Thymus (tissue), 14 donors: ENCODE measurements around the gene SCAMP1. TPM values are rescaled to one million over a fixed set of nuclear protein-coding genes. Genes with fewer than 3 reads are reported as not detected.

ENCODE experiments used
- DNase-seq, 9 donors: peaks; one replicate each; pipeline ENCODE4 v3.0.0-alpha.2; 2013; ENCODE audit warnings: low spot score in 9 of 9, low read depth in 6 of 9, missing footprints in 1 of 9
- H3K27ac ChIP-seq, 2 donors: one replicate each; pipeline ENCODE4 v1.5.1; 2013; ENCODE audit warnings: control low read depth in 1 of 2, low read depth in 1 of 2, low read length in 1 of 2, mild to moderate bottlenecking in 1 of 2, moderate library complexity in 1 of 2
- H3K27me3 ChIP-seq, 2 donors: one replicate each; pipeline ENCODE4 v1.5.1; 2013; ENCODE audit warnings: low read length in 1 of 2; ENCODE audit not compliant: control insufficient read depth in 2 of 2, insufficient read depth in 1 of 2
- H3K36me3 ChIP-seq, 2 donors: one replicate each; pipeline ENCODE4 v1.5.1; 2013; ENCODE audit warnings: low read length in 1 of 2, mild to moderate bottlenecking in 1 of 2, moderate library complexity in 1 of 2; ENCODE audit not compliant: control insufficient read depth in 2 of 2, insufficient read depth in 2 of 2
- H3K4me1 ChIP-seq, 2 donors: one replicate each; pipeline ENCODE4 v1.5.1; 2013; ENCODE audit warnings: low read length in 2 of 2; ENCODE audit not compliant: control insufficient read depth in 2 of 2, insufficient read depth in 2 of 2
- H3K4me3 ChIP-seq, 2 donors: one replicate each; pipeline ENCODE4 v1.5.1; 2013; ENCODE audit warnings: low read length in 2 of 2, control low read depth in 1 of 2, mild to moderate bottlenecking in 1 of 2
- H3K9me3 ChIP-seq, 2 donors: one replicate each; pipeline ENCODE4 v1.5.1; 2013; ENCODE audit warnings: low read length in 1 of 2, mild to moderate bottlenecking in 1 of 2; ENCODE audit not compliant: control insufficient read depth in 2 of 2, insufficient read depth in 1 of 2
- WGBS: extraction: QIAGEN DNeasy Blood & Tissue Kit; methylation state at CpG from one replicate; pipeline ENCODE4 v1.1.7; 2013; 5-methylcytosine and 5-hydroxymethylcytosine counted together
- long read RNA-seq, 10 donors: transcript quantifications; one replicate each; lab custom pipeline, GENCODE V29; 2026
- polyA plus RNA-seq: library from polyadenylated mRNA; stranded (reverse); fragments of 200-250 nt; gene quantifications from one replicate; pipeline ENCODE4 v1.2.3, GENCODE V29; 2013
- total RNA-seq: library from RNA; stranded (reverse); fragments of 120-200 nt; gene quantifications from one replicate; pipeline ENCODE4 v1.2.4, GENCODE V29; 2013
- donor health status: healthy.

Gene SCAMP1
- total RNA-seq (26.6 TPM), polyA plus RNA-seq (15.1 TPM)
- long read RNA-seq, donor 1, full-length matches to known transcripts: 1 of 1 reads
- long read RNA-seq, donor 1, partial matches to known transcripts: 0 of 1 reads
- long read RNA-seq, donor 1, other reads (novel, unspliced or antisense): 0 of 1 reads
- long read RNA-seq, donor 2: 0 reads
- long read RNA-seq, donor 3, full-length matches to known transcripts: 9 of 9 reads
- long read RNA-seq, donor 3, partial matches to known transcripts: 0 of 9 reads
- long read RNA-seq, donor 3, other reads (novel, unspliced or antisense): 0 of 9 reads
- long read RNA-seq, donor 4, full-length matches to known transcripts: 5 of 14 reads
- long read RNA-seq, donor 4, partial matches to known transcripts: 9 of 14 reads
- long read RNA-seq, donor 4, other reads (novel, unspliced or antisense): 0 of 14 reads
- long read RNA-seq, donor 5, full-length matches to known transcripts: 6 of 6 reads
- long read RNA-seq, donor 5, partial matches to known transcripts: 0 of 6 reads
- long read RNA-seq, donor 5, other reads (novel, unspliced or antisense): 0 of 6 reads
- long read RNA-seq, donor 6, full-length matches to known transcripts: 4 of 4 reads
- long read RNA-seq, donor 6, partial matches to known transcripts: 0 of 4 reads
- long read RNA-seq, donor 6, other reads (novel, unspliced or antisense): 0 of 4 reads
- long read RNA-seq, donor 7, full-length matches to known transcripts: 7 of 7 reads
- long read RNA-seq, donor 7, partial matches to known transcripts: 0 of 7 reads
- long read RNA-seq, donor 7, other reads (novel, unspliced or antisense): 0 of 7 reads
- long read RNA-seq, donor 8, full-length matches to known transcripts: 1 of 1 reads
- long read RNA-seq, donor 8, partial matches to known transcripts: 0 of 1 reads
- long read RNA-seq, donor 8, other reads (novel, unspliced or antisense): 0 of 1 reads
- long read RNA-seq, donor 9, full-length matches to known transcripts: 6 of 6 reads
- long read RNA-seq, donor 9, partial matches to known transcripts: 0 of 6 reads
- long read RNA-seq, donor 9, other reads (novel, unspliced or antisense): 0 of 6 reads
- long read RNA-seq, donor 10, full-length matches to known transcripts: 4 of 11 reads
- long read RNA-seq, donor 10, partial matches to known transcripts: 7 of 11 reads
- long read RNA-seq, donor 10, other reads (novel, unspliced or antisense): 0 of 11 reads

GRCh38 chr5:78359831-78360673 lies at the start of gene SCAMP1:
TSS of gene SCAMP1 (plus strand) at chr5:78360617. CDS start at chr5:78360672, 55 bp downstream.
- H3K27me3 ChIP-seq: no peaks in the 10 kb centered on the region
- H3K27ac ChIP-seq: peak within 1 kb of the TSS; percentile 91
- peaks cover 5 to 9% of the 10 kb centered on the region in 2 donors for H3K36me3 ChIP-seq
- H3K9me3 ChIP-seq: peaks cover 0 to 4% of the 10 kb centered on the region in 2 donors
- peak within 1 kb of the TSS; percentile 95 to 100 for H3K4me3 ChIP-seq
- peaks cover 5 to 13% of the 10 kb centered on the region in 2 donors for H3K4me1 ChIP-seq
- peak; percentile 85 to 97 (median 93) for DNase-seq
- WGBS: under 1% methylated on average over 79 of the region's 79 CpGs

GRCh38 chr5:78317515-78317914 lies 42.9 kb upstream of the SCAMP1 start:
- Histone ChIP-seq H3K9me3 (peaks cover 0 to 4% of the 10 kb centered on the region in 2 donors), H3K27me3 (no peaks in the 10 kb centered on the region), H3K4me1 (no peaks in the 10 kb centered on the region), H3K4me3 (no peak overlapping the region), H3K27ac (no peak overlapping the region), H3K36me3 (no peaks in the 10 kb centered on the region)
- DNase-seq: no peak
- WGBS: 95% methylated on average over 5 of the region's 5 CpGs

GRCh38 chr5:78318337-78318736 lies 42.1 kb upstream of the SCAMP1 start:
- H3K4me3 ChIP-seq: no peak overlapping the region
- H3K36me3 ChIP-seq: no peaks in the 10 kb centered on the region
- H3K27me3 ChIP-seq: no peaks in the 10 kb centered on the region
- DNase-seq: no peak
- no peak overlapping the region for H3K27ac ChIP-seq
- no peaks in the 10 kb centered on the region for H3K4me1 ChIP-seq
- WGBS: 97% methylated on average over 3 of the region's 3 CpGs
- H3K9me3 ChIP-seq: peaks cover 0 to 4% of the 10 kb centered on the region in 2 donors

GRCh38 chr5:78320401-78320800 lies 40.0 kb upstream of the SCAMP1 start:
- H3K9me3 ChIP-seq: peaks cover 0 to 4% of the 10 kb centered on the region in 2 donors
- no peaks in the 10 kb centered on the region for H3K27me3 ChIP-seq
- no peak overlapping the region for H3K4me3 ChIP-seq
- H3K36me3 ChIP-seq: no peaks in the 10 kb centered on the region
- no peaks in the 10 kb centered on the region for H3K4me1 ChIP-seq
- 53% methylated on average over 2 of the region's 2 CpGs for WGBS
- DNase-seq: peak in 4 of 9 donors; percentile 1 to 22 (median 7)
- no peak overlapping the region for H3K27ac ChIP-seq

- no peaks in the 10 kb centered on the region for H3K27me3 ChIP-seq
- no peaks in the 10 kb centered on the region for H3K4me1 ChIP-seq
- H3K36me3 ChIP-seq: no peaks in the 10 kb centered on the region
- no peaks in the 10 kb centered on the region for H3K9me3 ChIP-seq
- DNase-seq: no peak
- no peak overlapping the region for H3K4me3 ChIP-seq
- H3K27ac ChIP-seq: no peak overlapping the region
Measured at GRCh38 chr5:78323241-78323640, 37.2 kb upstream of the SCAMP1 start.

- no peak overlapping the region for H3K4me3 ChIP-seq
- H3K27me3 ChIP-seq: no peaks in the 10 kb centered on the region
- H3K36me3 ChIP-seq: no peaks in the 10 kb centered on the region
- H3K27ac ChIP-seq: no peak overlapping the region
- no peaks in the 10 kb centered on the region for H3K4me1 ChIP-seq
- H3K9me3 ChIP-seq: no peaks in the 10 kb centered on the region
- no peak for DNase-seq
- 99% methylated on average over 3 of the region's 3 CpGs for WGBS
Measured at GRCh38 chr5:78326930-78327329, 33.5 kb upstream of the SCAMP1 start.

GRCh38 chr5:78327761-78328510 lies 32.5 kb upstream of the SCAMP1 start:
- WGBS: 91% methylated on average over 6 of the region's 6 CpGs
- Histone ChIP-seq H3K9me3 (no peaks in the 10 kb centered on the region), H3K27me3 (no peaks in the 10 kb centered on the region), H3K4me3 (no peak overlapping the region), H3K36me3 (no peaks in the 10 kb centered on the region), H3K4me1 (no peaks in the 10 kb centered on the region), H3K27ac (no peak overlapping the region)
- no peak for DNase-seq
